ENCODE results near the gene RNASEH1. TPM values are rescaled to one million over a fixed set of nuclear protein-coding genes. Genes with fewer than 3 reads are reported as not detected.
A peak's percentile ranks its signal among the peaks of the same experiment; 100 is the strongest.

The RNASEH1 gene
- total and polyA plus RNA-seq, 4 donors = 10.2 to 18.7 (median 12.9) TPM

DNA sequence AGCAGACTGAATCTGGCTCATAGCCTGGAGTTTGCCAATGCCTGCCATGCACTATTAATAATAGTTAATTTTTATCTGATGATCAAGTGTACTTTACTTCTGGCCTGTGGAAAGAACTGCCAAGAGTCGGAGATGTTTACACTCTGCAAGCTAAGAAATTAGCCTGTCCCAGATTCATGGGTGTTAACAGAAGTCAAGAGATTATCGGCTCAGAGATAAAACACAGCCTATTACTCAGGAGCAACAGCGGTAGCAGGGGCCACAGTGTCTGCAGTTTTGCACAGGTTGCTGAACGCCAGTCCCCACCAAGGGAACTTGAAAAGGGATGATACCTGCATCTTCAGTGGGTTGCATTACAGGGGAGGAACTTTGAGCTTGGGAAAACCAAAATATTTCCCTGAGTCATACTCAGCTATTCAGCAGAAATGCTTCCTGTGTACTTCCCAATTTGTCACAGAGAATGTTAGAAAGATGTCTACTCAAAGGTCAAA, 34.5 kb downstream of the RNASEH1 start:
- Histone ChIP-seq H3K4me1 (ENCODE audit: control insufficient read depth in 4 of 4, insufficient read depth in 4 of 4, low read length in 3 of 4) (peaks cover 17 to 49% (median 48%) of the 10 kb centered on the region in 4 donors), H3K9ac (ENCODE audit: low read depth in 1 of 2, low read length in 2 of 2) (no peak overlapping the region), H3K27ac (ENCODE audit: low read depth in 1 of 2, low read length in 2 of 2) (peak overlapping the region; percentile 3 to 16), H3K36me3 (ENCODE audit: control insufficient read depth in 4 of 4, insufficient read depth in 3 of 4, low read depth in 1 of 4, low read length in 3 of 4) (no peaks in the 10 kb centered on the region), H3K9me3 (ENCODE audit: control insufficient read depth in 4 of 4, low read length in 3 of 4) (no peaks in the 10 kb centered on the region), H3K27me3 (ENCODE audit: control insufficient read depth in 4 of 4, insufficient read depth in 4 of 4, low read length in 3 of 4) (no peaks in the 10 kb centered on the region), H3K4me3 (ENCODE audit: low read depth in 1 of 3, low read length in 3 of 3) (no peak overlapping the region)
- WGBS = 23% methylated on average over 4 of the region's 4 CpGs
- no peak for DNase-seq (ENCODE audit: low spot score)
- TF ChIP-seq NR2F2 (IDR thresholded peaks at IDR 0.05) = no peak
- TF ChIP-seq SP1 (IDR thresholded peaks at IDR 0.05) = no peak
- TF ChIP-seq FOXA1 (IDR thresholded peaks at IDR 0.05) = no peak
- no peak for TF ChIP-seq JUND (IDR thresholded peaks at IDR 0.05)
- TF ChIP-seq HNF4G (IDR thresholded peaks at IDR 0.05) = no peak
- TF ChIP-seq TAF1 (conservative IDR thresholded peaks at IDR 0.05) = no peak
- TF ChIP-seq EGR1 (IDR thresholded peaks at IDR 0.05; ENCODE audit: low read depth in 2 of 2) = no peak
- TF ChIP-seq, protein P1, sequence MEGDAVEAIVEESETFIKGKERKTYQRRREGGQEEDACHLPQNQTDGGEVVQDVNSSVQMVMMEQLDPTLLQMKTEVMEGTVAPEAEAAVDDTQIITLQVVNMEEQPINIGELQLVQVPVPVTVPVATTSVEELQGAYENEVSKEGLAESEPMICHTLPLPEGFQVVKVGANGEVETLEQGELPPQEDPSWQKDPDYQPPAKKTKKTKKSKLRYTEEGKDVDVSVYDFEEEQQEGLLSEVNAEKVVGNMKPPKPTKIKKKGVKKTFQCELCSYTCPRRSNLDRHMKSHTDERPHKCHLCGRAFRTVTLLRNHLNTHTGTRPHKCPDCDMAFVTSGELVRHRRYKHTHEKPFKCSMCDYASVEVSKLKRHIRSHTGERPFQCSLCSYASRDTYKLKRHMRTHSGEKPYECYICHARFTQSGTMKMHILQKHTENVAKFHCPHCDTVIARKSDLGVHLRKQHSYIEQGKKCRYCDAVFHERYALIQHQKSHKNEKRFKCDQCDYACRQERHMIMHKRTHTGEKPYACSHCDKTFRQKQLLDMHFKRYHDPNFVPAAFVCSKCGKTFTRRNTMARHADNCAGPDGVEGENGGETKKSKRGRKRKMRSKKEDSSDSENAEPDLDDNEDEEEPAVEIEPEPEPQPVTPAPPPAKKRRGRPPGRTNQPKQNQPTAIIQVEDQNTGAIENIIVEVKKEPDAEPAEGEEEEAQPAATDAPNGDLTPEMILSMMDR (IDR thresholded peaks at IDR 0.05; ENCODE audit: low read depth, low read length, missing input control) = no peak
- no peak for TF ChIP-seq YY1 (IDR thresholded peaks at IDR 0.05)
- TF ChIP-seq GABPA (IDR thresholded peaks at IDR 0.05 in 1 of 2, conservative IDR thresholded peaks at IDR 0.05 in 1 of 2) = no peak
- TF ChIP-seq, protein P2, sequence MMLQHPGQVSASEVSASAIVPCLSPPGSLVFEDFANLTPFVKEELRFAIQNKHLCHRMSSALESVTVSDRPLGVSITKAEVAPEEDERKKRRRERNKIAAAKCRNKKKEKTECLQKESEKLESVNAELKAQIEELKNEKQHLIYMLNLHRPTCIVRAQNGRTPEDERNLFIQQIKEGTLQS (IDR thresholded peaks at IDR 0.05) = no peak
- TF ChIP-seq, protein P3, sequence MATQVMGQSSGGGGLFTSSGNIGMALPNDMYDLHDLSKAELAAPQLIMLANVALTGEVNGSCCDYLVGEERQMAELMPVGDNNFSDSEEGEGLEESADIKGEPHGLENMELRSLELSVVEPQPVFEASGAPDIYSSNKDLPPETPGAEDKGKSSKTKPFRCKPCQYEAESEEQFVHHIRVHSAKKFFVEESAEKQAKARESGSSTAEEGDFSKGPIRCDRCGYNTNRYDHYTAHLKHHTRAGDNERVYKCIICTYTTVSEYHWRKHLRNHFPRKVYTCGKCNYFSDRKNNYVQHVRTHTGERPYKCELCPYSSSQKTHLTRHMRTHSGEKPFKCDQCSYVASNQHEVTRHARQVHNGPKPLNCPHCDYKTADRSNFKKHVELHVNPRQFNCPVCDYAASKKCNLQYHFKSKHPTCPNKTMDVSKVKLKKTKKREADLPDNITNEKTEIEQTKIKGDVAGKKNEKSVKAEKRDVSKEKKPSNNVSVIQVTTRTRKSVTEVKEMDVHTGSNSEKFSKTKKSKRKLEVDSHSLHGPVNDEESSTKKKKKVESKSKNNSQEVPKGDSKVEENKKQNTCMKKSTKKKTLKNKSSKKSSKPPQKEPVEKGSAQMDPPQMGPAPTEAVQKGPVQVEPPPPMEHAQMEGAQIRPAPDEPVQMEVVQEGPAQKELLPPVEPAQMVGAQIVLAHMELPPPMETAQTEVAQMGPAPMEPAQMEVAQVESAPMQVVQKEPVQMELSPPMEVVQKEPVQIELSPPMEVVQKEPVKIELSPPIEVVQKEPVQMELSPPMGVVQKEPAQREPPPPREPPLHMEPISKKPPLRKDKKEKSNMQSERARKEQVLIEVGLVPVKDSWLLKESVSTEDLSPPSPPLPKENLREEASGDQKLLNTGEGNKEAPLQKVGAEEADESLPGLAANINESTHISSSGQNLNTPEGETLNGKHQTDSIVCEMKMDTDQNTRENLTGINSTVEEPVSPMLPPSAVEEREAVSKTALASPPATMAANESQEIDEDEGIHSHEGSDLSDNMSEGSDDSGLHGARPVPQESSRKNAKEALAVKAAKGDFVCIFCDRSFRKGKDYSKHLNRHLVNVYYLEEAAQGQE (IDR thresholded peaks at IDR 0.05) = no peak
- TF ChIP-seq, protein P4, sequence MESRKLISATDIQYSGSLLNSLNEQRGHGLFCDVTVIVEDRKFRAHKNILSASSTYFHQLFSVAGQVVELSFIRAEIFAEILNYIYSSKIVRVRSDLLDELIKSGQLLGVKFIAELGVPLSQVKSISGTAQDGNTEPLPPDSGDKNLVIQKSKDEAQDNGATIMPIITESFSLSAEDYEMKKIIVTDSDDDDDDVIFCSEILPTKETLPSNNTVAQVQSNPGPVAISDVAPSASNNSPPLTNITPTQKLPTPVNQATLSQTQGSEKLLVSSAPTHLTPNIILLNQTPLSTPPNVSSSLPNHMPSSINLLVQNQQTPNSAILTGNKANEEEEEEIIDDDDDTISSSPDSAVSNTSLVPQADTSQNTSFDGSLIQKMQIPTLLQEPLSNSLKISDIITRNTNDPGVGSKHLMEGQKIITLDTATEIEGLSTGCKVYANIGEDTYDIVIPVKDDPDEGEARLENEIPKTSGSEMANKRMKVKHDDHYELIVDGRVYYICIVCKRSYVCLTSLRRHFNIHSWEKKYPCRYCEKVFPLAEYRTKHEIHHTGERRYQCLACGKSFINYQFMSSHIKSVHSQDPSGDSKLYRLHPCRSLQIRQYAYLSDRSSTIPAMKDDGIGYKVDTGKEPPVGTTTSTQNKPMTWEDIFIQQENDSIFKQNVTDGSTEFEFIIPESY (IDR thresholded peaks at IDR 0.05) = no peak
- TF ChIP-seq HNF4A (conservative IDR thresholded peaks at IDR 0.05) = peak in 1 of 2 donors; percentile 46
- no peak for TF ChIP-seq RAD21 (IDR thresholded peaks at IDR 0.05)
- peak; percentile 4 to 51 for TF ChIP-seq RXRA (IDR thresholded peaks at IDR 0.05)
- TF ChIP-seq, protein P5, sequence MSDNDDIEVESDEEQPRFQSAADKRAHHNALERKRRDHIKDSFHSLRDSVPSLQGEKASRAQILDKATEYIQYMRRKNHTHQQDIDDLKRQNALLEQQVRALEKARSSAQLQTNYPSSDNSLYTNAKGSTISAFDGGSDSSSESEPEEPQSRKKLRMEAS (IDR thresholded peaks at IDR 0.05) = no peak
- peak; percentile 60 for TF ChIP-seq FOXA2 (IDR thresholded peaks at IDR 0.05)
